SK-N-MC (cell line): Measurements from ENCODE around the gene SUFU.

Experiments used
- EZH2 ChIP-seq: fragments of 200-600 bp; sonication (generic); IDR thresholded peaks from one replicate; pipeline ENCODE4 v1.6.1; 2017; ENCODE audit warnings: antibody characterized with exemption
- FOXP2 ChIP-seq: optimal IDR thresholded peaks from 2 replicates; pipeline ENCODE3; 2011; ENCODE audit warnings: mild to moderate bottlenecking, moderate library complexity; ENCODE audit not compliant: insufficient read depth; ENCODE audit errors: extremely low read length, control extremely low read depth
- POLR2AphosphoS5 ChIP-seq: IDR thresholded peaks from 2 replicates; pipeline ENCODE4 v1.6.1; 2012; ENCODE audit warnings: mild to moderate bottlenecking, low read depth, low read length, borderline replicate concordance

DNA sequence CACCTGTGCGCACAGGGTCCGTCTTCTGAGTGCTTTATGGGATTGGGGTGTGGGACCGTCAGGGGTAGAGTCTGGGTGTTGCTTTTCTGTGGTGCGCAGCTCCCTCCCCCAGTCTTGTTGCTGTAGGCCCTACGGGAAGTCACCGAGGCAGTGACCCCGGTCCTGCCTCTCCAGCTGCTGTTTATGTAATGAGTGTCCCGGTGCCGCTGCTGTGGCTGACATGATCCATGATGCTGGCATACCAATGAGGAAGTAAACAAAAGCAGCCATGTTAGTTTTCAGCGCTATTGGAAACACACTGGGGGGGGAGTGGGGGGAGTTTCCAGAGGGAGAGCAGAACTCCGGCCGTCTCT lies 141.6 kb downstream of the SUFU start:
- no peak for TF ChIP-seq POLR2AphosphoS5
- no peak for TF ChIP-seq EZH2
- no peak for TF ChIP-seq FOXP2
